A673 (cell line): ENCODE results near the gene TRIM60.

ENCODE experiments used
- CTCF ChIP-seq: fragments of 300-800, 200-600 bp; sonication (generic); conservative IDR thresholded peaks from 2 replicates; pipeline ENCODE4 v1.5.1; 2017; ENCODE audit warnings: low read depth, mild to moderate bottlenecking, antibody characterized with exemption, low read length, moderate library complexity, mixed read lengths
- EZH2 ChIP-seq: fragments of 200-600 bp; sonication (generic); IDR thresholded peaks from 2 replicates; pipeline ENCODE4 v1.6.1; 2017; ENCODE audit warnings: borderline replicate concordance, low read depth, mild to moderate bottlenecking, mixed read lengths, antibody characterized with exemption, low read length; ENCODE audit not compliant: poor library complexity, severe bottlenecking

DNA sequence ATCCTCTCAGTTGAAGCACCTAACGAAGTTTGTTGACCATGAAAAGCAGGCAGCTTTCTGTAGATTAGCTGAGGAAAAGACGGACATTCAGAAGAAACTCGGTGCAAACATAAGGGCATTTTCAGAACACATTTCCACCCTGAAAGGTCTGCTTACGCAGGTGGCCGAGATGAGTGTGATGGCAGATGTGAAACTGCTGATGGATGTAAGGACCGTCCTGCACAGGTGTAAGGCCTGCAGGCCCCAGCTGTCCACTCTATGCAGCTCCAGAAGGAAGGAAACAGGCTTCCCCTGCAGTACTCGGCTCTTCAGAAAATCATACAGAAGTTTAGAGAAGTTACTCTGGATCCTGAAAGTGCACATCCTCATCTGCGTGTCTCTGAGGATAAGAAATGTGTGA lies 20.8 kb upstream of the TRIM60 start:
- TF ChIP-seq CTCF (no peak), EZH2 (no peak)
